RWPE2 (cell line): ENCODE measurements around the gene CNPY3.
"Not testable (repeated sequence)": the region's sequence is repeated elsewhere in the genome, so short reads cannot be mapped to it uniquely, and the experiment has no call there.

Experiments
- ATAC-seq: fragments of 200-7000 bp; cut with Tn5 transposase; 3 replicates; pipeline ENCODE4 v1.9.1; 2021; ENCODE audit warnings: low read depth
- DNase-seq: peaks from one replicate; pipeline ENCODE4 v3.0.0-alpha.2; 2020; ENCODE audit warnings: low spot score
- H3K27ac ChIP-seq: fragments of 450-650 bp; 2 replicates; pipeline ENCODE4 v1.5.1; 2017; ENCODE audit warnings: mild to moderate bottlenecking; ENCODE audit not compliant: poor library complexity, severe bottlenecking
- H3K27me3 ChIP-seq: fragments of 250-450 bp; sonication (Bioruptor Pico); 2 replicates; pipeline ENCODE4 v1.5.1; 2021; ENCODE audit warnings: mild to moderate bottlenecking, moderate library complexity; ENCODE audit not compliant: insufficient read depth, poor library complexity, severe bottlenecking
- H3K36me3 ChIP-seq: fragments of 250-450 bp; sonication (Bioruptor Pico); 2 replicates; pipeline ENCODE4 v1.5.1; 2020; ENCODE audit warnings: low read depth, mild to moderate bottlenecking, moderate library complexity
- H3K4me1 ChIP-seq: fragments of 250-450 bp; sonication (Bioruptor Pico); 2 replicates; pipeline ENCODE4 v1.5.1; 2021; ENCODE audit warnings: mild to moderate bottlenecking, moderate library complexity; ENCODE audit not compliant: insufficient read depth, poor library complexity, severe bottlenecking
- H3K4me3 ChIP-seq: fragments of 250-450 bp; sonication (Bioruptor Pico); 2 replicates; pipeline ENCODE4 v1.5.1; 2021; ENCODE audit warnings: mild to moderate bottlenecking, moderate library complexity; ENCODE audit not compliant: severe bottlenecking
- H3K9me3 ChIP-seq: fragments of 250-450 bp; sonication (Bioruptor Pico); 2 replicates; pipeline ENCODE4 v1.5.1; 2021; ENCODE audit warnings: mild to moderate bottlenecking, moderate library complexity; ENCODE audit not compliant: severe bottlenecking
- CTCF ChIP-seq: fragments of 450-650 bp; IDR thresholded peaks from one replicate; pipeline ENCODE4 v1.5.1; 2017; ENCODE audit warnings: mild to moderate bottlenecking, moderate library complexity; ENCODE audit not compliant: poor library complexity, severe bottlenecking

Gene CNPY3

DNA sequence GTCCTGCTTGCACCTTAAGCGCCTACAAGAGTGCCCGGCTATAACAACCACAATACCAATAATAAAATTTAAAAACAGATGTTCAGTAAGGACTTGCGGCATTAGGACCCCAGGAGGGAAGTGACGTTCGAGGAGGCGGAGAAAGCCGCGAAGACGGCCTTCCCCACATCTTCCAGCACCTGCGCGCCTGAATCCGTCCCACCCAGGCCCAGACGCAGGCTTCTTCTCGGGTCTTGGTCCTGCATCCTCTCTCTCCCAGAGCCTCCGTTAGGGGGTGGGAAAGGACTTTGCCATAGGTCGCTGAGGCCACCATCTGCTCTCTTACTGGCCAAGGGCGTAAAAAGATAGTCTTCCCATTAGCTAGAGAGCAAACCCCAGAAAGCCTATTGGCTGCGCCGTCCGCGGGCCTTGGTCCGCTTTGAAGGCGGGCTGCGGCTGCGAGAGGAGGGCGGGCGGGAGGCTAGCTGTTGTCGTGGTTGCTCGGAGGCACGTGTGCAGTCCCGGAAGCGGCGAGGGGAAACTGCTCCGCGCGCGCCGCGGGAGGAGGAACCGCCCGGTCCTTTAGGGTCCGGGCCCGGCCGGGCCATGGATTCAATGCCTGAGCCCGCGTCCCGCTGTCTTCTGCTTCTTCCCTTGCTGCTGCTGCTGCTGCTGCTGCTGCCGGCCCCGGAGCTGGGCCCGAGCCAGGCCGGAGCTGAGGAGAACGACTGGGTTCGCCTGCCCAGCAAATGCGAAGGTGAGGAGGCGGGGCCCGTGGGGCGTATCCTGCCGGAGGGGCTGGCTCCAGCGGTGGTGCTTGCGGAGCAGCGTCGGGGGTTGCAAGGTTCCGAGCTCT is at the start of gene CNPY3:
CNPY3 (plus strand) TSS at position 495 of the 835 bp plus-strand sequence; CDS start at position 586, 91 bp downstream.
- Histone ChIP-seq H3K27ac (peak within 1 kb of the TSS; percentile 66), H3K36me3 (peaks cover 10% of the 10 kb centered on the region), H3K9me3 (no peaks in the 10 kb centered on the region), H3K27me3 (no peaks in the 10 kb centered on the region), H3K4me3 (peak within 1 kb of the TSS; percentile 50), H3K4me1 (peaks cover 10% of the 10 kb centered on the region)
- peak; percentile 96 for DNase-seq
- TF ChIP-seq CTCF = no peak
- peak; percentile 91 for ATAC-seq

- not testable (repeated sequence) for H3K27me3 ChIP-seq, DNase-seq, H3K9me3 ChIP-seq, ATAC-seq, H3K4me1 ChIP-seq
- peaks cover 50% of the 10 kb centered on the region for H3K36me3 ChIP-seq
- H3K27ac ChIP-seq = peak overlapping the region; percentile 76
- peak overlapping the region; percentile 68 for H3K4me3 ChIP-seq
Observed at GRCh38 chr6:42880240-42880817, 49.0 kb upstream of the CNPY3 start.

- not testable (repeated sequence) for H3K4me1 ChIP-seq, H3K27me3 ChIP-seq, H3K9me3 ChIP-seq, ATAC-seq, DNase-seq
- H3K36me3 ChIP-seq = peaks cover 56% of the 10 kb centered on the region
- H3K27ac ChIP-seq = peak overlapping the region; percentile 76
- peak overlapping the region; percentile 68 for H3K4me3 ChIP-seq
Observed at GRCh38 chr6:42880871-42881270, 48.4 kb upstream of the CNPY3 start.

DNA sequence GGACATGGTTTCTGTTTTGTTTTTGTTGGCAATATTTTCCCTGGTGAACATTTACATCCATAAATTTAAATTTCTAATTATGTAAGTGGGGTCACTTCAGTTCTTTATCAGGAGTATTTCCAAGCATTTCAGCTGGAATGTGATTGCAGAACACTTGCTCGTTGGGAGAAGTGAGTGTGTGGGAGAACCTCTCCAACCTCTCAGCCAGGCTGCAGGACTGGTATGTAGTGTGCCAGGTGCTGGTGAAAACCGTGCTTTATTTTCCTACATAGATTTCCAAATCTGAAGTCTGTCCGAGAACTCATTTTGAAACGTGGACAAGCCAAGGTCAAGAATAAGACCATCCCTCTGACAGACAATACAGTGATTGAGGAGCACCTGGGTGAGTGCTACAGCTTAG is 43.6 kb upstream of the CNPY3 start:
- DNase-seq = no peak
- no peaks in the 10 kb centered on the region for H3K27me3 ChIP-seq
- H3K4me1 ChIP-seq = peaks cover 14% of the 10 kb centered on the region
- no peak for ATAC-seq
- no peak overlapping the region for H3K4me3 ChIP-seq
- TF ChIP-seq CTCF = no peak
- no peaks in the 10 kb centered on the region for H3K9me3 ChIP-seq
- no peak overlapping the region for H3K27ac ChIP-seq
- peaks cover 72% of the 10 kb centered on the region for H3K36me3 ChIP-seq

DNA sequence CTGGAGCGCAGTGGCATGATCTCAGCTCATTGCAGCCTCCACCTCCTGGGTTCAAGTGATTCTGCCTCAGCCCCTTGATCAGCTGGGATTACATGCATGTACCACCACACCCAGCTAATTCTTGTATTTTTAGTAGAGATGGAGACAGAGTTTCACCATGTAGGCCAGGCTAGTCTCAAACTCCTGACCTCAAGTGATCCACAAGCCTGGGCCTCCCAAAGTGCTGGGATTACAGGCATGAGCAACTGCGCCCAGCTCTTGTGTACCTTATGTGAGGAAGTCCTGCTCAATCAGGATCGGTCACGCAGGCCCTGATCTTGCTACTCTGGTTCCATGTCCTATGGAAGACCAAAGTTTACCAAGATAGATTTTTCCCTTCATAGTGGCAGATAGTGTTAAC is 41.1 kb upstream of the CNPY3 start:
- peak overlapping the region; percentile 98 for H3K27ac ChIP-seq
- not testable (repeated sequence) for DNase-seq, H3K27me3 ChIP-seq, ATAC-seq, H3K4me3 ChIP-seq, H3K9me3 ChIP-seq
- H3K36me3 ChIP-seq = peaks cover 47% of the 10 kb centered on the region
- peaks cover 13% of the 10 kb centered on the region for H3K4me1 ChIP-seq

GRCh38 chr6:42889815-42890214 is 39.5 kb upstream of the CNPY3 start:
- Histone ChIP-seq H3K4me1 (peaks cover 13% of the 10 kb centered on the region), H3K9me3 (no peaks in the 10 kb centered on the region), H3K4me3 (peak overlapping the region; percentile 75), H3K36me3 (peaks cover 31% of the 10 kb centered on the region), H3K27ac (peak overlapping the region; percentile 98), H3K27me3 (no peaks in the 10 kb centered on the region)
- ATAC-seq (peak; percentile 1; the same call in 1 of the 3 replicates), DNase-seq (no peak)
- no peak for TF ChIP-seq CTCF
